ENCODE results near the gene CYTH3. TPM values are rescaled to one million over a fixed set of nuclear protein-coding genes. Genes with fewer than 3 reads are reported as not detected.

Gene CYTH3
- total and polyA plus RNA-seq, 7 donors, result 6.1 to 15.0 (median 13.5) TPM

GRCh38 chr7:6164491-6164890 is 107.9 kb downstream of the CYTH3 start:
- Histone ChIP-seq H3K4me3 (no peak overlapping the region), H3K27ac (no peak overlapping the region), H3K36me3 (ENCODE audit: insufficient read depth in 1 of 2, low read depth in 1 of 2) (peaks cover 0 to 53% of the 10 kb centered on the region in 2 donors), H3K27me3 (ENCODE audit: insufficient read depth in 3 of 3, low read length in 2 of 3) (no peaks in the 10 kb centered on the region), H3K4me1 (peaks cover 19% of the 10 kb centered on the region), H3K9me3 (no peaks in the 10 kb centered on the region)
- no peak for ATAC-seq
- TF ChIP-seq CTCF (IDR thresholded peaks at IDR 0.05), result no peak
- intact Hi-C loops (cut with DNase I), result loop anchor here in 1 of 2 donors (5.0 kb wide), 1 partner anchor 108 kb away; the partner anchor contains the start of gene CYTH3
- no peak for DNase-seq
- 80 to 85% (median 81%) methylated on average over 24 to 28 of the region's 28 CpGs for WGBS, 3 donors

DNA sequence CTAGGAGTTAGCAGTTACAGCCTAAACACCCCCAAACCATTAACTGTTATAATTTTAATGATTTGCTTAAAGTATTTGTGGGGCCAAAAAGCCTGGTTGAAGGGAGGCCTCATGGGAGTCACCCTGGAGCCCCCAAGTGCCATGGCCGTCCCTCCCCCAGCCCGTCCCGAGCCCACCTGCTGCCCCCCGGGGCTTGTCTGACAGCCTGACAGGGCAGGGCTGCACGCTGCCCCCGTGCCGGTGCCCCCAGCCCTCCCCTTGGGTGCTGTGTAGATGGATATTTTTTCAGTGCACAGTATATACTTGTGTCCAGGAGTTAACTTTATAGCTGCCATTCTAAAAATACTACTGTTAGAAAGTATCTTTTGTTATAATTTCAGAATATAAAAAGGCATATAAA is 108.4 kb downstream of the CYTH3 start:
- ATAC-seq (no peak), DNase-seq (no peak)
- H3K36me3 ChIP-seq (ENCODE audit: insufficient read depth in 1 of 2, low read depth in 1 of 2), result peaks cover 0 to 54% of the 10 kb centered on the region in 2 donors
- 81 to 89% (median 84%) methylated on average over 7 of the region's 7 CpGs for WGBS, 3 donors
- H3K27ac ChIP-seq, result no peak overlapping the region
- H3K4me3 ChIP-seq, result no peak overlapping the region
- TF ChIP-seq CTCF (IDR thresholded peaks at IDR 0.05), result no peak
- H3K27me3 ChIP-seq (ENCODE audit: insufficient read depth in 3 of 3, low read length in 2 of 3), result no peaks in the 10 kb centered on the region
- no peaks in the 10 kb centered on the region for H3K9me3 ChIP-seq
- peaks cover 19% of the 10 kb centered on the region for H3K4me1 ChIP-seq
- intact Hi-C loops (cut with DNase I), result loop anchor here in 1 of 2 donors (5.0 kb wide), 1 partner anchor 108 kb away; the partner anchor contains the start of gene CYTH3

DNA sequence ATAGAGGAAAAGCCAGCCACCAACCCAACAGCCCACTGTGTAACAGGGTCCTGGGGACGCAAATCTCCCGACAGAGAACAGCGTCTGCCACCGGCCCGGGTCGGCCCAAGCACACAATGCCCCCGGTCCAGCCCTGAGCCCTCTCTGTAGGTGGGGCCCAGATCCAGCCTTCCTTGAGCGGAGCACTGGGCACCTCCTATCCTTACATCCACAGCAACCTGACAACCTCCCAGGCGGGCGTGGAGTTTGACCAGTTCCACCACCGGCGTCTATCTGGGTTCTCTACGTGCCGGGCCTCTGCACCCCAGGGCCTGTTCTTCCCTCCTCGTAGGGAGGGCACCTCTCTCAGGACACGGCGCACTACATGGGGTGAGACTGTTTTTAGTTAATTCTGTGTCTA is 109.0 kb downstream of the CYTH3 start:
- no peaks in the 10 kb centered on the region for H3K27me3 ChIP-seq (ENCODE audit: insufficient read depth in 3 of 3, low read length in 2 of 3)
- peaks cover 16% of the 10 kb centered on the region for H3K4me1 ChIP-seq
- ATAC-seq (no peak), DNase-seq (no peak)
- peak overlapping the region; percentile 13 for H3K27ac ChIP-seq
- no peak for TF ChIP-seq CTCF (IDR thresholded peaks at IDR 0.05)
- 93 to 96% (median 95%) methylated on average over 17 of the region's 17 CpGs for WGBS, 3 donors
- no peak overlapping the region for H3K4me3 ChIP-seq
- peaks cover 0 to 60% of the 10 kb centered on the region in 2 donors for H3K36me3 ChIP-seq (ENCODE audit: insufficient read depth in 1 of 2, low read depth in 1 of 2)
- intact Hi-C loops (cut with DNase I), result loop anchor here in 1 of 2 donors (5.0 kb wide), 1 partner anchor 109 kb away; the partner anchor contains the start of gene CYTH3
- H3K9me3 ChIP-seq, result no peaks in the 10 kb centered on the region

DNA sequence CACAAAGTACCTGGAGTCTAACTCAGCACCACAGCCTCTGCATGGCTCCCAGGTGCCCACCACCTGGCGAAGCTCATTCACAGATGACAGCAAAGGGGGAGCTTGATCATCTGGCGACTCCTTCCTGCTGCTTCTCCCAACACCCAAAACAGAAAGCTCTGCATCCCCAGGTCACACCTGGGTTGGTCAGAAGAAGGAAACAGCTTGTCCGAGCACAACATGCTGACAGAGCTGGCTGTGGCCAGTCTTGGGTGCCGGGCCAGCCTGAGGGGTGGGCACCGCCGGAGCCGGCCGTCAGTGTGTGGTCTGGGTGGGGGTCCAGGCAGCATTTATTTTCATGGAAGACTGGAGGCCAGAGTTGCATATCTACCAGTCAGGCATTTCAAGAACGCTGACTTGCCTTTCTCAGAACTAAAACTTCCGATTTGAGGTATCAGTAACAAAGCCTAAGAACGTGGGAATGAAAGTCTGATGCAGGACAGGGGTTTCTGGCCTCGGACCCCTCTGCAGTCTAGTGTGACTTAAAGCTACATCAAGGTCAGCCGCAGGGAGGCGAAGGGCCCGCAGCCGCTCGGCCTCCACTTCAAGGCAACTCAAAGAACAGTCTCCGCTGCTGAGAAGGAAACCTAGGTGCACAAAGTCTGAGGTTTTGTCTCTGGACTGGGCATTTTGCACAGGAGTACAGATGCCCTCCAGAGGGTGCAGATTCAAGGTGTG is 109.6 kb downstream of the CYTH3 start:
- intact Hi-C loops (cut with DNase I), result loop anchor here in 1 of 2 donors (5.0 kb wide), 1 partner anchor 109 kb away; the partner anchor contains the start of gene CYTH3
- Histone ChIP-seq H3K9me3 (no peaks in the 10 kb centered on the region), H3K4me3 (no peak overlapping the region), H3K27ac (peak overlapping the region; percentile 13), H3K27me3 (ENCODE audit: insufficient read depth in 3 of 3, low read length in 2 of 3) (no peaks in the 10 kb centered on the region), H3K4me1 (peaks cover 12% of the 10 kb centered on the region), H3K36me3 (ENCODE audit: insufficient read depth in 1 of 2, low read depth in 1 of 2) (peaks cover 0 to 66% of the 10 kb centered on the region in 2 donors)
- no peak for TF ChIP-seq CTCF (IDR thresholded peaks at IDR 0.05)
- ATAC-seq (no peak), DNase-seq (no peak)
- WGBS, 3 donors, result 86 to 88% (median 86%) methylated on average over 18 of the region's 18 CpGs
